IMR-90 (cell line): ENCODE results near the gene CFAP299. TPM values are rescaled to one million over a fixed set of nuclear protein-coding genes. Genes with fewer than 3 reads are reported as not detected.

Experiments
- ATAC-seq: fragments of 200-7000 bp; cut with Tn5 transposase; 2 replicates; pipeline ENCODE4 v1.9.1; 2020; ENCODE audit warnings: low read depth, mild to moderate bottlenecking, moderate library complexity
- BruUV-seq: library from RNA; stranded (reverse); fragments of 400-500 nt; replicated peaks from 2 replicates; lab custom pipeline; 2021; lab: Mats Ljungman, UMichigan
- CTCF ChIA-PET: fragments of 300-600 bp; formaldehyde crosslinking; extraction: SDS; loops from one replicate; lab custom pipeline; 2021; ENCODE audit warnings: antibody characterized with exemption; lab: Yijun Ruan, JAX
- POLR2A ChIA-PET: fragments of 300-600 bp; sonication (Branson Sonifier 250); formaldehyde crosslinking; loops from one replicate; lab custom pipeline; 2022; ENCODE audit warnings: antibody characterized with exemption; ENCODE audit not compliant: unreplicated experiment; lab: Charles Lee
- DNase-seq: peaks from one replicate; pipeline ENCODE4 v3.0.0; 2013
- H2AFZ ChIP-seq: replicated peaks from 2 replicates; pipeline ENCODE3; 2013; ENCODE audit warnings: low read length, mild to moderate bottlenecking; ENCODE audit not compliant: poor library complexity
- H2AK5ac ChIP-seq: 2 replicates; pipeline ENCODE4 v1.6.1; 2013; ENCODE audit warnings: low read depth, low read length, inconsistent platforms
- H2AK9ac ChIP-seq: replicated peaks from 2 replicates; pipeline ENCODE3; 2013; ENCODE audit warnings: mild to moderate bottlenecking, low read depth, low read length, moderate library complexity; ENCODE audit not compliant: poor library complexity
- H2BK120ac ChIP-seq: 2 replicates; pipeline ENCODE4 v1.6.1; 2013; ENCODE audit warnings: low read depth, low read length, inconsistent platforms
- H2BK15ac ChIP-seq: 3 replicates; pipeline ENCODE4 v1.6.1; 2013; ENCODE audit warnings: low read depth, low read length, inconsistent platforms
- H2BK20ac ChIP-seq: 2 replicates; pipeline ENCODE4 v1.6.1; 2013; ENCODE audit warnings: low read depth, mild to moderate bottlenecking, inconsistent platforms, low read length, moderate library complexity
- H2BK5ac ChIP-seq: 2 replicates; pipeline ENCODE4 v1.6.1; 2013; ENCODE audit warnings: mild to moderate bottlenecking, low read depth, low read length, inconsistent platforms; ENCODE audit not compliant: poor library complexity, severe bottlenecking
- H3K14ac ChIP-seq: replicated peaks from 2 replicates; pipeline ENCODE4 v1.6.1; 2013; ENCODE audit warnings: low read depth, low read length, inconsistent platforms
- H3K18ac ChIP-seq: 2 replicates; pipeline ENCODE4 v1.6.1; 2013; ENCODE audit warnings: low read depth, low read length, control low read depth
- H3K23ac ChIP-seq: 2 replicates; pipeline ENCODE4 v1.6.1; 2013; ENCODE audit warnings: low read depth, low read length, inconsistent platforms
- H3K27ac ChIP-seq: 2 replicates; pipeline ENCODE4 v1.5.1; 2013; ENCODE audit warnings: mild to moderate bottlenecking, control low read depth, low read length; ENCODE audit not compliant: insufficient read depth
- H3K27me3 ChIP-seq: 2 replicates; pipeline ENCODE4 v1.6.1; 2013; ENCODE audit warnings: low read length; ENCODE audit not compliant: control insufficient read depth, insufficient read depth
- H3K36me3 ChIP-seq: 2 replicates; pipeline ENCODE4 v1.6.1; 2013; ENCODE audit warnings: low read length, mixed read lengths; ENCODE audit not compliant: control insufficient read depth, insufficient read depth
- H3K4ac ChIP-seq: 2 replicates; pipeline ENCODE4 v1.6.1; 2013; ENCODE audit warnings: low read depth, low read length, inconsistent platforms
- H3K4me1 ChIP-seq: 2 replicates; pipeline ENCODE4 v1.6.1; 2013; ENCODE audit warnings: low read length, mixed read lengths; ENCODE audit not compliant: control insufficient read depth, insufficient read depth
- H3K4me2 ChIP-seq: 2 replicates; pipeline ENCODE4 v1.6.1; 2013; ENCODE audit warnings: low read depth, mild to moderate bottlenecking, control low read depth, low read length, moderate library complexity
- H3K4me3 ChIP-seq: 2 replicates; pipeline ENCODE4 v1.5.1; 2013; ENCODE audit warnings: low read depth, mild to moderate bottlenecking, control low read depth, low read length, moderate library complexity; ENCODE audit not compliant: insufficient read depth
- H3K56ac ChIP-seq: 2 replicates; pipeline ENCODE4 v1.6.1; 2013; ENCODE audit warnings: low read length, inconsistent platforms; ENCODE audit not compliant: insufficient read depth; ENCODE audit errors: extremely low read depth
- H3K79me1 ChIP-seq, 2 experiments: 2 replicates each; pipeline ENCODE4 v1.6.1; 2013; ENCODE audit warnings: low read length in 2 of 2, inconsistent platforms in 1 of 2, low read depth in 1 of 2
- H3K9ac ChIP-seq: 2 replicates; pipeline ENCODE4 v1.6.1; 2013; ENCODE audit warnings: low read depth, low read length, control low read depth
- H3K9me1 ChIP-seq: 2 replicates; pipeline ENCODE4 v1.6.1; 2013; ENCODE audit warnings: low read length, inconsistent platforms; ENCODE audit not compliant: insufficient read depth
- H3K9me3 ChIP-seq: 2 replicates; pipeline ENCODE4 v1.6.1; 2013; ENCODE audit warnings: low read length; ENCODE audit not compliant: control insufficient read depth, insufficient read depth
- H4K20me1 ChIP-seq: 2 replicates; pipeline ENCODE4 v1.6.1; 2013; ENCODE audit warnings: low read length, inconsistent platforms; ENCODE audit not compliant: insufficient read depth
- H4K5ac ChIP-seq: 2 replicates; pipeline ENCODE4 v1.6.1; 2013; ENCODE audit warnings: mild to moderate bottlenecking, low read depth, low read length, control low read depth
- H4K8ac ChIP-seq, 2 experiments: 2 replicates each; pipeline ENCODE4 v1.6.1; 2013; ENCODE audit warnings: low read depth in 2 of 2, low read length in 2 of 2, control low read depth in 1 of 2, inconsistent platforms in 1 of 2
- H4K91ac ChIP-seq: 2 replicates; pipeline ENCODE4 v1.6.1; 2013; ENCODE audit warnings: low read depth, low read length, inconsistent platforms; ENCODE audit not compliant: insufficient read depth
- BHLHE40 ChIP-seq: fragments of 150-350 bp; IDR thresholded peaks from 2 replicates; pipeline ENCODE4 v1.6.1; 2016; ENCODE audit warnings: mild to moderate bottlenecking, low read depth, low read length
- CEBPB ChIP-seq: IDR thresholded peaks from 2 replicates; pipeline ENCODE4 v1.6.1; 2012; ENCODE audit warnings: low read depth, low read length, improper control_type of control experiment
- CHD1 ChIP-seq: IDR thresholded peaks from 2 replicates; pipeline ENCODE4 v1.6.1; 2012; ENCODE audit warnings: low read depth, low read length, improper control_type of control experiment
- CTCF ChIP-seq: conservative IDR thresholded peaks from 2 replicates; pipeline ENCODE4 v1.5.1; 2012; ENCODE audit warnings: mild to moderate bottlenecking, low read depth, low read length, improper control_type of control experiment
- ELK1 ChIP-seq: fragments of 150-350 bp; IDR thresholded peaks from 2 replicates; pipeline ENCODE4 v1.6.1; 2016; ENCODE audit warnings: low read depth, mild to moderate bottlenecking, low read length, moderate library complexity, borderline replicate concordance
- FOS ChIP-seq: fragments of 150-350 bp; IDR thresholded peaks from 2 replicates; pipeline ENCODE4 v1.6.1; 2016; ENCODE audit warnings: low read depth, low read length
- MAFK ChIP-seq: IDR thresholded peaks from 2 replicates; pipeline ENCODE4 v1.6.1; 2012; ENCODE audit warnings: low read depth, low read length, improper control_type of control experiment
- MAZ ChIP-seq: IDR thresholded peaks from 2 replicates; pipeline ENCODE4 v1.6.1; 2012; ENCODE audit warnings: low read depth, mild to moderate bottlenecking, low read length, improper control_type of control experiment, moderate library complexity, borderline replicate concordance
- MXI1 ChIP-seq: IDR thresholded peaks from 2 replicates; pipeline ENCODE4 v1.6.1; 2012; ENCODE audit warnings: low read depth, mild to moderate bottlenecking, low read length, moderate library complexity, borderline replicate concordance
- NFE2L2 ChIP-seq: fragments of 150-350 bp; IDR thresholded peaks from 2 replicates; pipeline ENCODE4 v1.6.1; 2016; ENCODE audit warnings: low read depth, mild to moderate bottlenecking, low read length
- POLR2A ChIP-seq: IDR thresholded peaks from 2 replicates; pipeline ENCODE4 v1.6.1; 2012; ENCODE audit warnings: mild to moderate bottlenecking, low read depth, low read length
- RAD21 ChIP-seq: IDR thresholded peaks from 2 replicates; pipeline ENCODE4 v1.6.1; 2012; ENCODE audit warnings: low read length, improper control_type of control experiment
- RCOR1 ChIP-seq: IDR thresholded peaks from 2 replicates; pipeline ENCODE4 v1.6.1; 2012; ENCODE audit warnings: mild to moderate bottlenecking, low read length, improper control_type of control experiment; ENCODE audit not compliant: insufficient replicate concordance
- RFX5 ChIP-seq: IDR thresholded peaks from 2 replicates; pipeline ENCODE4 v1.8.0; 2012; ENCODE audit warnings: low read depth, mild to moderate bottlenecking, low read length, moderate library complexity
- SMC3 ChIP-seq: fragments of 150-350 bp; IDR thresholded peaks from 2 replicates; pipeline ENCODE4 v1.6.1; 2016; ENCODE audit warnings: low read depth, mild to moderate bottlenecking, antibody characterized with exemption, low read length, moderate library complexity
- USF2 ChIP-seq: fragments of 150-350 bp; IDR thresholded peaks from 2 replicates; pipeline ENCODE4 v1.6.1; 2017; ENCODE audit warnings: mild to moderate bottlenecking, antibody characterized with exemption, low read length, low read depth
- WGBS, 2 experiments: methylation state at CpG; one replicate each; pipeline versions ENCODE4 v1.1.5 to v1.1.7; 2013; ENCODE audit warnings: missing lambda C conversion rate in 2 of 2; ENCODE audit not compliant: insufficient read length in 1 of 2; ENCODE audit errors: extremely low coverage in 2 of 2; 5-methylcytosine and 5-hydroxymethylcytosine counted together
- dilution Hi-C: fragments of 300-500 bp; cut with HindIII; formaldehyde crosslinking; loops from one replicate; pipeline ENCODE4 v1.14.3; 2018; ENCODE audit warnings: low sequenced_read_pairs; ENCODE audit not compliant: unreplicated experiment
- in situ Hi-C: fragments of 300-500 bp; cut with MboI; formaldehyde crosslinking; loops from 3 replicates; pipeline ENCODE4 v1.14.3; 2019; ENCODE audit warnings: low sequenced_read_pairs, inconsistent platforms, mixed read lengths
- intact Hi-C: fragments of 100-400 bp; cut with micrococcal nuclease; formaldehyde crosslinking; loops from 2 replicates; pipeline ENCODE4 v1.10.0; 2022
- polyA plus RNA-seq, 3 experiments: library from polyadenylated mRNA; depleted of rRNA; stranded (reverse); fragments of >200 nt; gene quantifications; 2 replicates each; pipeline ENCODE4 v1.2.3, GENCODE V29; 2012; ENCODE audit warnings: low replicate concordance in 1 of 3
- total RNA-seq: library from RNA; depleted of rRNA; stranded (reverse); fragments of >200 nt; gene quantifications from 2 replicates; pipeline ENCODE4 v1.2.3, GENCODE V29; 2012

Gene CFAP299
- total and polyA plus RNA-seq, 2 of the 4 experiments (the other 2 are of a cell fraction), result 1.0 to 1.1 TPM

- no peaks in the 10 kb centered on the region for H3K79me1 ChIP-seq
- no peak overlapping the region for H2BK120ac ChIP-seq
- H4K8ac ChIP-seq, result no peak overlapping the region
- no peaks in the 10 kb centered on the region for H3K9me1 ChIP-seq
- no CpG with 5 or more reads among the region's 2 CpGs for WGBS, 2 experiments
- no peak overlapping the region for H2AFZ ChIP-seq
- DNase-seq, result no peak
- H3K4ac ChIP-seq, result no peak overlapping the region
- in situ Hi-C loops, result no loop called here
- H2AK5ac ChIP-seq, result no peak overlapping the region
- H3K9me3 ChIP-seq, result no peaks in the 10 kb centered on the region
- H3K23ac ChIP-seq, result no peak overlapping the region
- H2BK15ac ChIP-seq, result no peak overlapping the region
- no peak overlapping the region for H4K91ac ChIP-seq
- no peaks in the 10 kb centered on the region for H3K36me3 ChIP-seq
- CTCF ChIA-PET, result no interaction called here
- H3K4me1 ChIP-seq, result no peaks in the 10 kb centered on the region
- no peaks in the 10 kb centered on the region for H4K20me1 ChIP-seq
- no peak for TF ChIP-seq RFX5
- TF ChIP-seq MAFK, result no peak
- TF ChIP-seq CTCF, result no peak
- TF ChIP-seq CEBPB, result no peak
- TF ChIP-seq SMC3, result no peak
- TF ChIP-seq CHD1, result no peak
- TF ChIP-seq RAD21, result no peak
- TF ChIP-seq USF2, result no peak
- no peak for TF ChIP-seq RCOR1
- TF ChIP-seq BHLHE40, result no peak
- TF ChIP-seq POLR2A, result no peak
- TF ChIP-seq NFE2L2, result no peak
- no peak for TF ChIP-seq FOS
- TF ChIP-seq MXI1, result no peak
- no peak for TF ChIP-seq ELK1
- no peak for TF ChIP-seq MAZ
- no TSS peak for BruUV-seq
- no peak for ATAC-seq
- intact Hi-C loops, result no loop called here
- dilution Hi-C loops, result no loop called here
- no peak overlapping the region for H3K4me3 ChIP-seq
- no peak overlapping the region for H3K9ac ChIP-seq
- H3K56ac ChIP-seq, result no peak overlapping the region
- H2AK9ac ChIP-seq, result no peak overlapping the region
- POLR2A ChIA-PET, result no interaction called here
- H3K27me3 ChIP-seq, result no peaks in the 10 kb centered on the region
- H2BK20ac ChIP-seq, result no peak overlapping the region
- H3K4me2 ChIP-seq, result no peak overlapping the region
- no peak overlapping the region for H2BK5ac ChIP-seq
- H3K27ac ChIP-seq, result no peak overlapping the region
- no peak overlapping the region for H3K14ac ChIP-seq
- H4K5ac ChIP-seq, result no peak overlapping the region
- no peak overlapping the region for H3K18ac ChIP-seq
These were observed 473.7 kb downstream of the CFAP299 start for GRCh38 chr4:80809039-80809729.
